AML-193 (cell line): ENCODE measurements around the gene CFAP410.
"Not testable (repeated sequence)": the region's sequence is repeated elsewhere in the genome, so short reads cannot be mapped to it uniquely, and the experiment has no call there.

ENCODE experiments used
- DNase-seq, 2 experiments: peaks; one replicate each; lab custom pipeline; 2025; lab: John Stamatoyannopoulos, UW

Gene CFAP410

DNA sequence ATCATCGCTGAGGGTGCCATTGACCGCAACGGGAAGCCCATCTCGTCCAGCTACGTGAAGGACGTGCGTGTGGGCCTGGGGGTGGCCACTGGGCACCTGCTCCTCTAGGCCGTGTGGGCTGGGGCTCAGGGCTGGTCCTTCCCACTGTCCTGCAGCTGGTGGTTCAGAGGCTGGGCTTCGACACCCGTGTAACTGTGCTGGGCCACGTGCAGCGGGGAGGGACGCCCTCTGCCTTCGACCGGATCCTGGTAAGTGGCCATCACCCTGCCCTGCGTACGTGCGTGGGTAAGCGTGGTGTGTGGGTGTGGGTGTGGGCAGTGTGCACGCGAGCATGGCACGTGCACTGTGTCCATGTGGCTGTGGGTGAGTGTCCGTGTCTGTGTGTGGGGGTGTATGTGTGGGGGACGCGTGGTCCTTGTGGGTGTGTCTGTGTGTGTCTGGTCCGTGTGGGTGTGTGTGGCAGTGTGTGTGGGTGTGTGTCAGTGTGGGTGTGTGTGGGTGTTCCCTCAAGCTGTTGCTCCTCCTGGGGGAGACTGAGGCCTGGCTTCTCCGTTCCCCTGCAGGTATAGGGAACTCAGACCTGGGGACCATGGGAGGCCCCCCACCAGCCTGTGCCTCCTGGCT is 22.8 kb downstream of the CFAP410 start:
- no peak for DNase-seq

DNA sequence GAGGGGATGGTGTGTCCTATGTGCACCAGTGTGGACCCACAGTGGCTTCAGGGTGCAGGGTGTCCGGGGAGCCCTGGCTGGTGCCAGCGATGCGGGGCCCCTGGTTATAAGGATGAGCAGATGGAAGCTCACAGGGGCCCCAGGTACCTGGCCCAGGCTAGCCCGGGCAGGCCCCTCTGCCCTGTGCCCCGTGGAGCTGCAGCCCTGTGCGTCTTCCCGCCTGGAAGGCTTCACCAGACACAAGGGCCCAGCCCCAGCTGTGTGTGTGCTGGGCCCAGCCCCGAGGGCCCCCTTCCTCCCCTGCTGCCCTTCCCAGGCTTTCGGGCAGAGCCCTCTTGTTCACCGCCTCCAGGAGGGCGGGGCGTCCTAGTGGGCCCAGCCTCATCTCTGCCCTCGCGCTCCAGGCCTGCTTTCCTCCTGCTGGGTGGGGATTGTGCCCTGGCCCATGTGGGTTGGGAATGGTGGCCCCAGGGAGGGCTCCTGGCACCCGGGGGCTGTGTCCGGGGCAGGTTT is 23.4 kb downstream of the CFAP410 start:
- DNase-seq = no peak

DNA sequence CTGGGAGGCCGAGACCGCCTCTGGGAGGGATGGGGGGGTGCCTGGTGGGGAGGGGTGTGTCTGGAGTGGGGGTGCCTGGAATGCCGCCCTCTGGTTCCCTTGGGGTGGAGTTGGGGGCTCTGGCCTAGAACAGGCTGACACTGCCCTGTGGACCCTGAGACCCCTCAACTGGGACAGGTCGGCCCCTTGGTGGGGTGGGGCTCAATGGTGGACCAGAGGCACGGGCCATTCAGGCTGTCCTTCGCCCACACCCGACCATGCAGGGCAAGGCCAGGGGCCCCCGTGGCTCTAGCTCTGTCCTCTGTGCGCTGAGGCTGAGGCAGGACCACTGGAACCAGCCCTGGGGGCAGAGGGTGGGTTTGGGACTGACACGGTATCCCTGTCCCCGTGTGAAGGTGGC is 24.6 kb downstream of the CFAP410 start:
- no peak for DNase-seq

DNA sequence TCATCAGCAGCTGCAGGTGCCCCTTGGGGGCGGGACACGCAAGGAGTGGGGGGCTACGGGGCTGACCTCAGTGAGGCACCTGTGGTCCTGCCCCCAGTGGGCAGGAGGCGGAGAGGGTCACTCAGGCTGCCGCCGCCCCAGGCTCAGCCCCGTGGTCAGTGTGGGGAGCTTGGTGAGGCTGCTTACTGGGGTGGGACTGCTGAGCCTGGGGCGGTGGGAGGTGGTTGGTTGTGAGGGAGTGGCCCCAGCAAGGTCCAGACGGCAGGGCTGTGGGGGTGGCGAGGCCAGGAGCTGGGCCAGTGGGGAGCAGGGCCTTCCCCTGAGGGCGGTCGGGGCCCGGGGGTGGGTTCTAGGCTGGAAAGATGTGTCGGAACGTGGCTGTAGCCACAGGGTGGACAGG is 25.1 kb downstream of the CFAP410 start:
- DNase-seq = no peak

DNA sequence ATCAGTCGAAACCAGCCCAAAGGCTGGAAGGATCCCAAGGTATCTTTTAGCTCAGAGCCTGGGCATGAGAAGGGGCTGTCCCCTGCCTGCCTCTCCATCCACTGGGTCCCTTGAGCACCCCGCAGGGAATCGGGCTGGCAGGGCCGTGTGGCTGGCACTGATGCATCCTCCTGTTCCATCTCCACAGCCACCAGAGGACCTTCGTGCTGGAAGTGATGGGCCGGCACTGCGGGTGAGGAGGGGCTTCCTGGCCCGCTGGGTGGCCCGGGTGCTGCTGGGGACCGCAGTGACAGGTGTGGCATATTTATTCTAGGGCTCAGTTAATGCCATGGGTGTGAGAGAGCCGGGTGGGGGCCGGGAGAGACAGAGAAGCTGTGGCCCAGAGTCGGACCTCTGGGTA is 25.7 kb downstream of the CFAP410 start:
- no peak for DNase-seq

DNA sequence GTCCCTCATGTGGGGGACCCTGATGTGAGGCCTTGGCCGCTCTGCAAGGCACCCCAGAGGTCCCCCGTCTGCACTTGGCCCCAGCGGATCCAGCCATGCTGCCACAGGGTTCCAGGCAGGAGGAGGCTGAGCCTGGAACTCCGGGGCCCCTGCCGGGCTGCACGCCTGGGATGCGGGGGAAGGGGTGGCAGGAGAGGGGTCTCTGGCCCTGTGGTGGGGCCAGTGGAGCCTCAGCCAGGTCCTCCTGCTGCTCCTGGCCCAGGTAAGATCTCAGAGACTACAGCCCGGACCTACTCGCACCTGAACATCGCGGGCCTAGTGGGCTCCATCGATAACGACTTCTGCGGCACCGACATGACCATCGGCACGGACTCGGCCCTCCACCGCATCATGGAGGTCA is 26.5 kb downstream of the CFAP410 start:
- no peak for DNase-seq

DNA sequence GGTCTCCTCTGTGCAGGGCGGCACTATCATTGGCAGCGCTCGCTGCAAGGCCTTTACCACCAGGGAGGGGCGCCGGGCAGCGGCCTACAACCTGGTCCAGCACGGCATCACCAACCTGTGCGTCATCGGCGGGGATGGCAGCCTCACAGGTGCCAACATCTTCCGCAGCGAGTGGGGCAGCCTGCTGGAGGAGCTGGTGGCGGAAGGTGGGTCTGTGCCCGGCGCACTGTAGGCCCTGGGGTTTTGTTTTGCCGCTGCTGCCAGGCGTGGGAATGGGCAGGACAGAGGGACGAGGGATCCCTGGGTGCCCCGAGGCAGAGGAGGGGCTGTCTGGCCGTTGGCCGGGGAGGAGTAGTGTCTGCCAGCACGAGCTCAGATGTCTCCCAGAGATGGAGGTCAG is 27.1 kb downstream of the CFAP410 start:
- no peak for DNase-seq

DNA sequence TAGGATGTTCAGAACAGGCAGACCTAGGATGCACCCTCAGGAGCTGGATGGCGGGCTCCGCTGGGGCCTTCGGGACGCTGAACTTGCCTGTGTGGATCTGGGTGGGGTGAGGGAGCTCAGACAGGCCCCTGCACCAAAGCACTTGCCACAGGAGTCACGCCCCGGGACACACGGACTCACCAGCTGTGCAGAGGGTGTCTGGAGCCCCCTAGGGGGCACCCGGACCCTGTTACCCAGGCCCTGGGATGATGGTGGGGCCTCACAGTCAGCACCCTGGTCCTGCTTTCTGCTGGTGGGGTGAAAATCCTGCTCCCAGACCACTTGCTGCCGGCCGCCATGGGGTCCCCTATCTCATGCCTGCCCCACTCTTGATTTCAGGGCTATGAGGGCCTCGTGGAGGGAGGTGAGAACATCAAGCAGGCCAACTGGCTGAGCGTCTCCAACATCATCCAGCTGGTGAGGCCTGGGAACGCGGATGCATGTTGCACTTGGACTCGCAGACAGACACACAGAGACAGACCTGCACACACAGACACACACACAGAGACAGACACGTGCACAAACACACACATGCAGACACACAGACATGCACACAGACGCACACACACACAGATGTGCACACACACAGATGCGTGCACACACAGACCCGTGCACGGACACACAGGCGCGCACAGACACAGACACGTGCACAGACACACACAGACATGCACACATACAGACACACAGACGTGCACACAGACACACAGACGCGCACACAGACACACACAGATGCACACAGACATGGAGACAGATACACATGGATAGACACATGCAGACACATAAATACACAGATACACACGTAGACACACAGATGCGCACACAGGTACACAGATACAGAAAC is 28.3 kb downstream of the CFAP410 start:
- no peak for DNase-seq

DNA sequence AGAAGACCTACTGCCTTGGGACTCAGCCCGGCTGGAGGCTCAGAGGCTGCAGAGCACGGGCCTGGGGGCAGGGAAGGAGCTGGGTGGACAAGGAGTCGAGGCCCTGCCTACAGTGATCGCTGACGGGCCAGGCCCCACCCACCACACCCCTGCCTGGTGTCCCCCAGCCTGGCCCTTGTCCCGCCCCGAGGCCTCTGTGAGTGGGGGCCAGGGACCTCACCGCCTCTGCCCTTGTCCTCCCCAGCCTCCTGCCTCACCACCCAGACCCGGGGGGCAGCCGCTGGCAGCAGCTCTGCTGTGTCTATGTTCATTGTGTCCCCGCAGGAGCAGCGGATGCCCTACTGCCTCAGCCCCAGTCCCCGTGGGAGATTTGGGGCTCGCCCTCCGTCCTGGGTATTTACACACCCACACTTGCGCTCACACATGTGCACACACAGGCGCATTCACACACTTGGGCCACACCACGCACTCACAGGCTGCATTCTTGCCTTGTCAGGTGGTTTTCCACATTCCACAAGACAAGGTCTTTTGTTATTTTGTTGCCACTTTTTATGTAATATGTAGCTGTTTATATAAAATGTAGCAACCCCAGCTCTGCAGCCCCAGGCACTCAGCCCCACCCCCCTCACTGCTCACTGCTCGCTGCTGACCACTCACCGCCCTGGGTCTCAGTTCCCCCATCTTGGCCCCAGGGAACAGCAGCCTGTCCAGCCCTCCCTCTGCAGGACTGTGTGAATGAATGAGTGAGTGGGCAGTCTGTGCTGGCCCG is 32.1 kb downstream of the CFAP410 start:
- no peak for DNase-seq

DNA sequence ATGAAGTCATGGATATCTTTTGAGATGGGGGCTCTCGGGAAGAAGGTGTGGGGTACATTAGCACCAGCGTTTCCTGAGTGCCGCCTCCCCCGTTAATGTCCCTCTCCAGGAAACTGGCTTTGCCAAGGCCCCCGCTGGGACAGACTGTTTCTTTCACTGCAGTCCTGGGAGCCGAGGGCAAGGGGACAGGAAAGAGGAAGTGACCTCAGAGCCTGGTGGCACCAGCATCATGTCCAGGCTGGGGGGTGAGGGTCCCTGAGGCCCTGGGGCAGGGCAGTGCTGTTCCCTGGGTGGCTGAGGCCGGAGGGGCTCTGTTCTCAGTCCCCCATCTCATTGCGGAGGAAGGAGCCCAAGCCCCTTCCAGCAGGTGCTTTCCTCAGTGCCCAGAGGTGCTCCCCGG is 33.5 kb downstream of the CFAP410 start:
- no peak for DNase-seq

DNA sequence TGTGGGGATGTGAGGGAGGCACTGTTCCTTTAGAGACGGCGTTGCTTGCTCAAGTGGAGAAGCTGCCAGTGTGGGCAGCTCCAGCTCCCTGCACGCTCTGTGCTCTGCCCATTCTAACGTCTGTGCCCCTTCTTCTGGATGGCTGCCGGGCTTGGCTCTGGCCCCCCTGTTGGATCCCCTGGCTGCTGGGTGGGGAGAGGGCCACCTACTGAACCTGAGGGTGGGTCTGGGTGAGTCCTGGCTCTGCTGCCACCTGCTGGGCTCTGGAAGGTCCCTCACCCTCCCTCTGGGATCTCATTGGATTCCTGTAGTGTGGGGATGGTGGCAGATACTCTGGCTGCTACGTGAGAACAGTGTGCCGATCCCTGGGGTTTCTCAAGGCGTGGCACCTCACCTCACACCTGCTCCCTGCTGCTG is 34.3 kb downstream of the CFAP410 start:
- DNase-seq = peak; percentile 4 to 12

DNA sequence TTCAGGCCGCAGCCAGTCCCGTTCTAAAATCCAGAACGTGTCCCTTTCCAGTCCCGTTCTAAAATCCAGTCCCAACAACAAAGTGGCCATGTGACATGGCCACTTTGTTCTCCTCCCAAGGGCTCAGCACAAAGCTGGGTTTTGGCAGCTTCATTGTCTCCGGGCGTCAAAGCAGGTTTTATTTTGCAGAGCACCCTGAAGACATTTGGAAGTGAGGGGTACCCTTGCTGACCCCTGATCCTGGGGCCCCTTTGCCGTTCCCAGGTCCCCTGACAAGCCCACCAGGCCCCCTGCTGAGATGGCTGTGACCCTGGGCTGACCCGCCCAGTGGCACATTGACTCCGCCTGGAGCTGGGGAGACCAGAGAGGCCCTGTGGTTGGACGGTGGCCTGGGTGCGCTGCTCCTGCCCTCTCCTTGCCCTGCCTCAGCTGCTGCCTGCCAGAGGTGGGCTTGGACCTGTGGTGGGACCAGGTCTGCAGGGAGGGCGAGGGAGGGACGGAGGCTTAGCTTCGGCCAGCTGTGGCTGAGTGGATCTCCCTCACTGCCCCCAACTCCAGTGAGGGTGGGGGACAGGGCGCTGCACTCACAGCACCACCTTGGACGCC is 35.1 kb downstream of the CFAP410 start:
- no peak for DNase-seq

DNA sequence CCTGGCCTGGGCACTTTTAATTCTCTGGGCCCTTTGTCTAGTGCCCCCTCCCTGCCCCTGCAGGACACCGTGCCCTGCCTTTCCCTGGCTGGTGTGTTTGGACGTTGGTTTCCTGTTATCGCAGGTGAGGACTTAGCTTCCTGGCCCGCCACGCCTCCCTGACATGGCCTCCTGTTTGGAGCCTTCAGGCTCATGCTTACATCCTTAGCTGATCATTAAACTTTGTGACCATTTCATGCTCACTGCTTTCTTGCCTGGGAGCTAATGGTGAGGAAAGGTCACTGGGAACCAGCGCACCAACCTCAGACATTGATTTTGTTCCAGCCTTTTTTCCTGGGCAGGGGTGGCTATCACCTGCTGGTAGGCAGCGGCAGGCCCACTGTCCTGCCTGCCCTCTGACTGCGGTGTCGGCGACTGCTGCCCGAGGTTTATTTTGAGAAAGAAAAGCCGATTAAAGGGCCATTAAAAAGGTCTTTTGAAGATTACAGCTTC is 35.7 kb downstream of the CFAP410 start:
- DNase-seq = no peak

DNA sequence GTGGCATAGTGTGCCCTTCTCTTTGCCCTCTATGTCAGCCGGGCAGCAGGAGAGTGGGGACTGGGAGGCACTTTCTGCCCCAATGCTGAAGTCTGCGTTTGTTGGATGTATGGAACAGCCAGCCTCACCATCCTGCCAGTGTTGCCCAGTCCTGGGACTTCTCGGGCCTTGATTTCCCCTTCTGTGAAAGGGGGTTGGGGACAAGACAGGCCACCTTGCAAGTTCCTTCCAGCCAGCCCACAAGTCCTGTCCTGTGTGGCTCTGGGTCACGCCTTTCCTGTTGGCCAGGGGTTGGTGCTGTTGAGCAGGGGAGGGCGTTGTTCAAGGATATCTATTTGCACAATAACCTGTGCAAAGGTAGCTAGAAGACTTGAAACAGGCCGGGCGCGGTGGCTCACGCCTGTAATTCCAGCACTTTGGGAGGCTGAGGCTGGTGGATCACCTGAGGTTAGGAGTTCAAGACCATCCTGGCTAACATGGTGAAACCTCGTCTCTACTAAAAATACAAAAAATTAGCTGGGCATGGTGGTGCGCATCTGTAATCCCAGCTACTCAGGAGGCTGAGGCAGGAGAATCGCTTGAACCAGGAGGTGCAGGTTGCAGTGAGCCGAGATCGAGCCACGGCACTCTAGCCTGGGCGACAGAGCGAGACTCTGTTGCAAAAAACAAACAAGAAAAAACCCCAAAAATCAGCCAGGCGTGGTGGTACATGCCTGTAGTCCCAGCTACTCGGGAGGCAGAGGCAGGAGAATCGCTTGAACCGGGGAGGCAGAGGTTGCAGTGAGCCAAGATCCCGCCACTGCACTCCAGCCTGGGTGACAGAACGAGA is 36.4 kb downstream of the CFAP410 start:
- not testable (repeated sequence) for DNase-seq

DNA sequence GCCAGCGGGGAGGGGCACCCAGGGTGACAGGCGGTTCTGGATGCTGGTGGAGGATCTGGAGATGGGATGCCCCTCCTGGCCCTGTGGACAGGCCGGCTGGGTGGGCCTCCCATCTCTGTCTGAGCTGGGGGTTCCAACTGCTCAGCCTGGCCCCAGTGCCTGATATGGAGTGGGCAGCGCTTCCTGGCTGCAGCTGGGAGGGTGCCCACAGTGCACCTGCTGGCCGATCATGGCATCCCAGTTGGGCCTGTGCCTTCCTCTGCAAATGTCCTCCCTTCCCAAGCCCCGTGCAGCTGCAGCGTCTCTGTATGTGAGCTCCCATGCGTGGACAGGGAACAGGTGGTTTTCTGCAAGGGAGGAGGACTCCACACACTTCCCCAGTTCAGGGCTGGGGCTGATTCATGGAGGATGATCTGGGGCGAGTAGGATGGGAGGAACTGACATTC is 37.2 kb downstream of the CFAP410 start:
- DNase-seq = peak in 1 of 2 experiments; percentile 4

DNA sequence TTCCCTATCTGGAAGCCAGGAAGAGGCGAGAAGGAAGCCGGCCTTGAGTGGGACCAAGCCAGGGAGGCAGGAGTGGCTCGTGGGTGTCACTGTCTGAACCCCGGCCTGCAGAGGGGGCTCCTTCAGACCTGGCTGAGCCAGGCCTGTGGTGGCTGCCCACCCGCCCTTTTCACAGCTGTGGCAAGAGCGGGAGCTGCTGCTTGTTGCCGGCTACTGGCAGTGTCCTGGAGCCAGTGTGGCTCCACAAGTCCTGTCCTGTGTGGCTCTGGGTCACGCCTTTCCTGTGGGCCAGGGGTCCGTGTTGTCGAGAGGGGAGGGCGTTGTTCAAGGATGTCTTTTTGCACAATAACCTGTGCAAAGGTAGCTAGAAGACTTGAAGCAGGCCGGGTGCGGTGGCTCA is 38.0 kb downstream of the CFAP410 start:
- DNase-seq = no peak

DNA sequence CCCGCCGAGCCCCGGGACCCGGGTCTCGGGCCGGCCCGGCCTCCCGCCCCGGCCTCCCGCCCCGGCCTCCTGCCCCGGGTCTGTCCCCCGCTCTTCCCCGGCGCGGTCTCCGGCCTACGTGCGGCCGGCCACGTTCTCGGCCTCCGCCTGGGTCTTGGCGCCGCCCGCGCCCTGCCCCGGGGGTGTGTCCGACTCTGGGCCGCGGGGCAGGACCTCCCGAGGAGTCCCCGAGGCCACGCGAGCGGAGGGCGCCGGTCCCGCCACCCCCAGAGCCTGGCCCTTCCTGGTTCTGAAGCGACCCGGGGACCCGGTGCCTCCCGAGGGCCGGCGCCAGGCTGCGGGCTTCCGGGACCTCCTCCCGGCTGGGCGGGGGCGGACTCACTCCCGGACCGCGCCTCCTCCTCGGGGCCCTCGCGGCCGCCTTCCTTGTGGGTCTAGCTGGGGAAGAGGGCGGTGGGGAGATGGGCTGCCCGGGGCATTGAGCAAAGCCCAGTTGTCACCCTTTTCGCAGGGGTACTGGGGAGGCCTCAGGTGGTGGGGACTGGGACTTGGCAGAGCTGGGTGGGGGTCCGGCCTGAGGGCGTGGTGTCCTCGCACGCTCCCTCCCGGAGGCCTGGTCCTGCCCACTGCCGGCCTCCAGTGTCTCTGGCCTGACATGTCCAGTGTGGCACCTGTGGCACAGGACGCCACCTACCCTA is 38.8 kb downstream of the CFAP410 start:
- DNase-seq = peak; percentile 15 to 24

DNA sequence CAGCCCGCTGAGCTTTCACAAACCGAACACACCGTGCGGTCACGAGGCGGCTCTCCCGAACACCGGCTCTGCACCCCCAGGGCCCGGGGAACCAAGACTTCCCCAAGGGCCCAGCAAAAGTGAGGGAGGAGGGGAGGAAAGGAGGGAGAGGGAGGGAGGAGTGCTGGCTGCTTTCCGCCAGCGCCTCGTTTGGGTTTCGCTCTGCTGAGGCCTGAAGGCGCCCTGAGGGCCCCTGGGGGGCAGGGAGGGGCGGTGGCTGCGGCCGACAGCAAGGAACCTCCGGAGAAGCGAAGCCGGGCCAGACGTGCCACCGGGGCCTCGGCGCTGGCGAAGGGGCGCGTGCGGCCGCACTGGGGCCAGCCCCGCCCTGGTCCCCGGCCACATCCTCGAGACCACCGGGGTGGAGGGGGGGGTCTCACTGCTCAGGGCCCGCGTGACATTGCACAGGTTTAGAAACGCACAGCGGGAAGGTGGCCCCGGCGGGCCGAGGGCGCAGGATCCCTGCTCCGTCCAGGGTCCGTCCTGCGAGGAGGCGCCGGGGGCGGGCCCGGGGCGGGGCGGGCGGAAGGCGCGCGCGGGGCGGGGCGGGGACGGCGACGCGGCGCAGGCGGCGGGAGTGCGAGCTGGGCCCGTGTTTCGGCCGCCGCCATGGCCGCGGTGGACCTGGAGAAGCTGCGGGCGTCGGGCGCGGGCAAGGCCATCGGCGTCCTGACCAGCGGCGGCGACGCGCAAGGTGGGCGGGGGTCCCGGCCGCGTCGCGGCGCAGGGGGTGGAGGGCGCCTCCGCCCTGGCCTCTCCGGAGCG is 39.5 kb downstream of the CFAP410 start, which contains the start of gene PFKL:
TSS of gene PFKL (plus strand) at position 596 of the 804 bp plus-strand sequence. CDS start at position 649, 53 bp downstream.
- peak; percentile 35 to 58 for DNase-seq

DNA sequence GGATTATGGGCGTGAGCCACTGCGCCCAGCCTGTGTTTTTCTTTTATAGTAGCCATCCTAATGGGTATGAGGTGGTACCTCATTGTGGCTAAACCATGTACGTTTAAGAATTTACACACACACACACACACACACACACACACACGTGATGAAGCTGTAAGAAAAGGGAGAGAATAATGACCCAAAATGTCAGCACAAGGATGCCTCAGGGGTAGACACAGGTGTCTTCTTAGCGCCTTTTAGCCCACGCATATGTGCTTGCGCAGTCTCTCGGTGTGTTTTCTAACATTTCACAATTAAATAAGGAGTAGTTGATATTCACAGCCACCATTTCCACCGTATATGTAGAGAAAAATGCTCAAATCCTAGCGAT is 40.1 kb downstream of the CFAP410 start:
- DNase-seq = peak in 1 of 2 experiments; percentile 58
